Activated CD8-positive, alpha-beta memory T cell treated with anti-CD3 and anti-CD28 coated beads, Interleukin-2, amount 50 U/mL, for 24 hours (primary cell): Measurements from ENCODE around the gene GALNT18.

Source experiments
- DNase-seq: peaks from one replicate; pipeline ENCODE4 v3.0.0-alpha.2; 2020; ENCODE audit errors: extremely low read depth

Gene GALNT18

DNA sequence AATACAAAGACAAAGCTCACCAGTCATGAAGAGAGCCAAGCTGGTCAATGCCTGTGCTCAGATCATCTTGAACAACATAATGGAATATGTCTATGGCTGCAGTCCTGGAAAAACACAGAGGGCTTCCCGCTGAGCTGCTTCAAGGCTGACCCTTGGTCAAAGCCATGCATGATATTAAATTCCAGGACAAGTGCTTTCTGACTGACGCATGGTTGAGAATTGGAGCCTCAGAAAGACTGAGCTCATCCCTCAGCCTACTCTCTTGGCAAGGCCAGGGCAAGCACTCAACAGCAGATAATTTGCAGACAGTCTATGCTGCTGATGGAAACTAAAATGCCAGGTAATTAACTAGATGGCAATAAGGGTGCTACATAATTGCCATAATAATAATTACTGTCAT, 89.2 kb downstream of the GALNT18 start:
- no peak for DNase-seq

DNA sequence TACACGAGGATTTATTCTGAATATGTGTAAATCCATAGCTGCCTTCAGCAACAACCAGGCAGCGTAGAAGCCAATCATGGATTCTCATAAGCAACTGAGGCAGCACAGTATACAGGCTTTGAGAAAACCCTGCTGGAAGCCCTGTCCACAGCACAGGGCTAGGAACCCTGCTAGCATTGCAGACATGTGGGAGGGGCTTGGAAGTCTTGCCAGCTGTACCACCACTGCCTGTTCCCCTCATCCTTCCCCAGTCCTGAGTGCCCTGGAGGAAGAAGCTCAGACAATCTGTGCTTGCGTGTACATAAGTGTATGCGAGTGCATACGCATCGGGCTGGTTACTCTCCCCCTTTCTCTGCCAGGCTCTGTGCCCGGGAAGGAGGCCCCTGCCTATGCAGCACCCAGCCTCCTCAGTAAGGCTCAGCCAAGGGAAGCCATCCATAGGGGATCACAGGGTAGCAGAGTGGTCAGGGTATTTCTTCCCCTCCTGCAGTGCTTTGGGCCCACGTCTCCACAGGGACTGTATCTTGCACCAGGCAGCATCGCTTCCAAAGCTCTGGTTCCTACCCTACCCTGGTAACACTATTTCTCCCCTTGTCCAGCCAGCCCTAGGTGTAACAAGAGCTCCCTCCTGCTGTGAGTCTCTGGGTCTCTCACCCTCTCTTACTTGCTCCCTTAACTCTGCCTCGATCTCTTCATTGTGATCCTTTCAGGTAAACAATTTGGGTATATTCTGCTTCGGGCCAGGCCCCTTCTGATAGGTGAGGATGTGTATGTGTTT, 90.5 kb downstream of the GALNT18 start:
- no peak for DNase-seq

DNA sequence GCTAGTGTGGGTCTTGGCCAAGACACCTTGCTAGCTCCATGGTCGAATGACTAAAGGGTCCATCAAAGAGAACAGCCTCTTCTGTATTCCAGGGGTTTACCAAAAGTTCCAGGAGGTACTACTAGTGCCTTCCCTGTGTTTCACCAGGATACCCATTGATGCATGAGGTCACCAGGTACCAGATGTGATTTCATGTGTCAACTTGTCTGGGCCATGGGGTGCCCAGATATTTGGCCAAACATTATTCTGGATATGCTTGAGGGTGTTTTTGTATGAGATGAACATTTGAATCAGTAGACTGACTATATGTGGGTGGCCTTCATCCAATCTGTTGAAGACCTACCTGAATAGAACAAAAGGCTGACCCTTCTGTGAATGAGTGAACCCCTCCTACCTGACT, 92.8 kb downstream of the GALNT18 start:
- DNase-seq, result no peak

DNA sequence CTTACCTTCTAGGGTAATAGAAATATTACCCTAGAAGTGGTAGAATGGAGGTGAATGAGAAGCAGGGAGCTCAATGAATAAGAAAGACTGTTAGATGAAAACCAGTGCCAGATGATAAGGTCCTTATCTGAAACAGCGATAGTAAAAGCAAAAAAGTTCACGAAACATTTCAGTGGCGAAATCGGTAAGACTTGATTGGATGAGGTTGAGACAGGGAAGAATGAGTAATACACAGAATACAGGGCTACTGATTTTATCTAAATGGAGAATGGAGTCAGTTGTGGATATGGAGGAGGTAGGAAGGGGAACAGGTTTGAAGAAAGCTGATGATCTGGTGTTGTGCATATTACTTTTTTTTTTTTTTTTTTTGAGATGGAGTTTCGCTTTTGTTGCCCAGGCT, 96.5 kb downstream of the GALNT18 start:
- no peak for DNase-seq

DNA sequence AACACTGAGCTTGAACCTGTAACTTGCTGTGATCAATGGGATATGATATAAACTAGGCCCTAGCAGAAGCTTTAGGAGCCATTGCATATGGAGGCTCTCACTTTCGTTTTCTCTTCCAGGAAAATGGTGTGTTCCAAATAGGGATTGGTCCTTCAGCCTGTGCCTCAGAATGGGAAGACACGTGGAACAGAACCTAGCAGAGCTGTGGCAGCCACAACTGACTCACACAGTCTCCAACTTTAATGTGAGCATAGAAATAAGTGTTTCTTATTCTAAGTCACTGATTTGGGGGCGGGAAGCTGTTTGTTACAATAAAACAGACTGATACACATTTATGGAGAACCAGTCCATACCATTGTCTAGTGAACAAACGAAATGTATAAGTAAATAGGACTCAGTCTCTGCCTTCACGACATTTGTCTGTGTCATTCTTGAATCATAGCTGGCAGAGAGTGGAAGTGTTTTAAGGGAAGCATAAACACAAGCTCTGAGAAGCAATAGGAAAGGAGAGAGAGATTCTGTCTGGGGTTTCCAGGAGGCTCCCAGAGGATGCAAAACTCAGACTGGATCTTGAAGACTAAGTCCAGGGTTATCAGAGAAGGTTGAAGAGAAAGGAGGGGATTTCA, 97.3 kb downstream of the GALNT18 start:
- no peak for DNase-seq

DNA sequence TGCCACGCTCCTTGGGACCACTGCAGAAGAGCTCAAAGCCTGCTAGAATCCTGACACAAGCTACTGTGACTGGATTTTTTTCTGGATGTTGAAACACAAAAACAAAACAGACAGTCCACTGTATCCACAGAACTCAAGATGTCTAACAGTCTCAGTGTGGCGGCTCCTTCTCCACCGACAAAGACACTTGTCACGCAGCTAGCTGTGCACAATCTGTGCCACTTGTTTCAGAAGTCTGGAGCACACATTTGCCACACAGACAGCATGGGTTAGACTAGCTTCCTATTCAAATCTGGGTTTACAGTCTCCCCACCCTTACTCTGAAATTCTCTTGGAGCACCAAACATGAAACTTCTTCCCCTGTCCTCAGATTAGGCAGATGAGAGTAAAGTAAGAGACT, 99.2 kb downstream of the GALNT18 start:
- no peak for DNase-seq

DNA sequence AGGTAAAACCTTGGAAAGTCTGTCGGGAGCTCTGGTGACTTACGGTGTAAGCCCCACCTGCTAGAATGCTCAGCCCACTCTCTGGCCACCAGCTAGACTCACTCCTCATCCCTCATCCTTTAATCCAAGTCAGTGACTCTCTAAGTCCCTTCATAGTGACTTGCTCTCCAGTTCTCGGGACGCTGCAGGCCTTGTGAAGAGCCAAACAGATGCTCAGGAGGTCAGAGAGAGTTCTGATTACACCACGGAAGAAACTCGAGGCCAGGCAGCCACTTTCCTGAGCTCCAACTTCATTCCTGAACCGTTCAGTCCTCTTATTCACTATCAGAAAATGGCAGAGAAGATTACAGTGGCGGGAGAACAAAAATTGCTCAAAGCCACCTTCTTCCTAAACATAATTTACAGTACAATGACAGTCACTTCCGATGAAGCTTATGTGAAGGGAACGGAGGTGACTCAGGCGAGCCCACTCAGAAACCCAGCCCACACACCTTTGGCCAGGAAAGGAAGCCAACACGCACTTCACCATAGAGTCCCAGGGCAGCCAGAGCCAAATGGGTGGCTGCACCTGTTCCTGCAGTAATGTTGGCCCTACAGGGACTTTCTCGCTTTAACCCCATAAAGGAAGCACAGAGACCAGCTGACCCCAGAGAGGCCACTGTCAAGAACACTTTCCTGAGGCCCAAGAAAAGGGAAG, 100.4 kb downstream of the GALNT18 start:
- DNase-seq, result no peak

DNA sequence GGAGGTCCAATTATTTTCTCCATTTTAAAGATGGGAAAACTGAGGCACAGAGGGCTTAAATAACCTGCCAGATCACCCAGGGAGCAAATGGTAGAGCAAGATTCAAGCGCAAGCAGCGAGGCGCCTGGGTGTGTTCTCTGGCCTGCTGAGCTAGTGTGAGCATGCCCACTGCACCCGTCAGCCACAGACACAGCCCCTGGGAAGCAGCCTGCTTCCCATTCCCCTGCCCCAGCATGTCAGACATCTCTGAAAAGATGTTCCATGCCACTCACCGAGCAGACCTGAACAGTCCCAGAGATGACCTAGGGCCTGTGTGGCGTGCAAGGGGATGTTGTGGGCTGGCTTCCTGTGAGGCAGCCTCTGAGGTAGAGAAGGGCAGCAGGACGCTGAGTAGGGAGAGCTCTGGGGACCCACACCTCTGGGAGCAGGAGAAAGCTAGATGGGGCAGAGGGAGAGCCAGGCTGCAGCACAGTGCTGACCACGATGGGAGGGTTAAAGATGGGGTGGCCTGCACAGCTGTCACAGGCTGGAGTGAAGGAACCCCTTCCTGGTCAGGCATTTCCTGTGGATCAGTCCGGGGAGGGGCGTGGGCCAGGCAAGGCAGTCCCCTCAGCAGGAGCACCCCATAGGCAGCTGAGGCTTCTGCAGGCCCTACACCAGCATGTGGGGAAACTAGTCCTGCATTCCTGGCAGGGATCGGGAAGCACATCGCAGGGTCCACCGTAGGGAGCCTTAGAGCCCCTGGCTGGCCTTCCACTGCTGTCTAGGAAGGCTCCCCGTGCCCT, 101.4 kb downstream of the GALNT18 start:
- no peak for DNase-seq

DNA sequence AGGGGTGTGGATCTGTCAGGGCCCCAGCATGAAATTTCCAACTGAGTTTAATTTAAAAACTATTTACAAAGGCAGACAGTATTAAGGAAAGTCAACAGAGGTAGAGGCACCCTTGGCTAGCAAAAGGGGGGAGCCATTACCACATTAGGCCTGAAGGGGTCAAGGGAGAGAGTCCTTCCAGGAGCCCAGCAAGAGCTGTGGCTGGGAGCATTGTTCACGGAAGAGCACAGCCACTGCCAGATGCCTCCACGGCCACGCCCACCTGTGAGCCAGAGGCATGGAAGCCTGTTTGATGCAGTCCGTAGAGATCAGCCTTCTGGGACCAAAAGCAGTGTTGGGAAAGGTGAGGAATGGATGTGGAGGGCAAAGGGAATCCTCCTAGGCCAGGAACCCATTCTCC, 102.6 kb downstream of the GALNT18 start:
- DNase-seq, result no peak

DNA sequence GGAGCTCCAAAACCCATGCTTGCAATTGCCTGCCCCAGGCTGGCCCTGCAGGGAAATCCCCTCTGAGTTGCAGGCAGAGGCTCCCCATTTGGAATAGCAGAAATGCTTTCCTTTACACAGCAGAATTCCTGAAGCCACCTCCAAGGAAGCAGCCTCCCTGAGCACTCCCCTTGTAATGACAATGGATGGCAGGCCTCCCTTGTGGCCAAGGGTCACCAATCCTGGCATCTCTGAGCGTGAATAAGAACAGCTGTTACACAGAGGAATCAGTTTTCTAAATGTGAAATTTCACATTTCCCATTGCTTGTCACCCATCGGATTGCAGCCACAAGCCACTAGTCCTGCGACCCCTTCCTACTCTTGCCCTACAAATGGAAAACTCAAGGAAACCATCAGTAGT, 107.6 kb downstream of the GALNT18 start:
- DNase-seq, result no peak

DNA sequence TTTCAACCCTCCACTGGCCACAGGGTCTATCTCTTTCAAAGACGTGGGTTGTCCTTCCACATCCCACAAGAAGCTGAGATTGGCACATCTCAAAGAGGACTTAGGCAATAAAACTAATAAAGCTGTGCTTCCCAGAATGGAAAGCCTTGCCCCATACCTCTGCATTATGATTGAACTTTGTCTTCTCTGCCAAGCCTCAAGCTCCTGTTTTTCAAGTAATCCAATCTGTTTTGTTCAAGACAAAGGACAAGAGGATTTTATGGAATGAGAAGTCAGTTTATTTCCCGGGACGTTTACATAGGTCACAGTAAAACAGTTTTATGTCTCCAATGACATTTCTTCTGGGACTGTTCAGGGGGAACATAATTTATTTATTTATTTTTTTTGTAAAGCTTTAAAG, 108.4 kb downstream of the GALNT18 start:
- no peak for DNase-seq

DNA sequence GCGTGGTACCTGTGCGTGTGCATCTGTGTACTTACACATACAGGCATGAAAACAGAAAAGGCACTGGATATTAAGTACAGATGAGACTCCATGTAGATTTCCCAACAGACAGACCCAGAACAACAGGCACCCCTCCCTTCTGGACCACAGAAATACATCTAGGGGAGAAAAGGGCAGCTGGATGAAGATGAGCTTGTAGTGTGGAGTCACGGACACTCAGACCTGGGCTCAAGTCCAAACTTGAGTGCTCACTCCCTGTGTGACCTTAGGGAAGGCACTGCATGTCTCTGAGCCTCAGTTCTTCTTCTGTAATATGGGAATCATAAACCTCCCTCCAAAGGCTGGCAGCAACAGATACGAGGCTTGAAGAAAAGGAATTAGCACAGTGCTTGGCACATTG, 108.9 kb downstream of the GALNT18 start:
- no peak for DNase-seq

DNA sequence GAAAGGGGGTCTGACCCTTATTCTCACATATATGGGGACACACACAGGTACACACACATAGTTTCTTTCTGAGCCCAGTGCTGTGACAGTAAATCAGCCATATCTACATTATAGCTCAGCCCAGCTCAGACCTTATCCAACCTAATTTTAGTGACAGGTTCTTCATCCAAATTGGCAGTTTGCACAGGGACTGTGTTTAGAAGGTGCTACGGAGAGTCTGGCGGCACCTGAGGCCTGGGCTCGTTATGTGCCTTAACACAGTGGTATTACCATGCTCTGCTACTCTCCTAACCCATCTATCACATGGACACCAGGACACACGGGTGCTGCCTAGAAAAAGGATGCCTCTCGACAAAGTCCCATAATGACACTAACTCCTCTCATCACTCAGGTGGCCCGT, 109.3 kb downstream of the GALNT18 start:
- no peak for DNase-seq

DNA sequence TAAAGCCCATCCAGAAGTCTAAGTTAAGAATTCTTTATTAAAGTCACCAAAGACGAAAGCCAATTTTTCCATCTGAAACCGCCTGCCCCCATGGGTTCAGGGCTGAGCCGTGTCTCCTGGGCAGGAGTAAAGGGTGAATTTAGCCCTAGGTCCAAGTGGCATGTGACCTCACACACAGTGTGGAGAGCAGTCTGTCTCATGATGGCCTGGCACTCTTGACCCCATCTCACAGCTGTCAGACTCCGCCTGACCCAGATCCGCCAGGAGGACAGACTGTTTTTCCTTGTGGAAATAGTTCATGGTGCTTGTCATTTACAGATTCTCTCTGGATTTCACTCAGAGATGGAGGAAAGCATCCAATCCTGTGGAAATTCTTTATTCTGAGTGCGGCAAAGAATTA, 109.7 kb downstream of the GALNT18 start:
- no peak for DNase-seq

DNA sequence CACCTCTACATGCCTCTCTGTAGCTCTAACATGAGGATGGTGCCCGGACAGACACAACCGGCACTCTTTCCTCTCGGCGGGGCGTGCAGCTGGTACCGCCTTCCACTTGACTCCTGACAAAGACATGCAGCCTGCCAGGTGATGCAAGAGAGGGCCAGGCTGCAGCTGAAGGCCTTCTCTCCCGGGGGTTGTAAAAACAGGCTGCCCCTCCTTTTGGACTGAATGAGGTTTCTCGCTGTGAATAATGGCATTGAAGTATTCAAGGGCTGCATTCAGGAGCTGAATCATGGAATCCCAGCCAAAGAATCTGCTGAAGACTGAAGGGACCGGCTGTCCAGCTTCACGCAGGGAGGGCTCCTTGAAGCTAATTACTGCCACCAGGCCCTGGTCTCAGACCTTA, 110.9 kb downstream of the GALNT18 start:
- DNase-seq, result no peak

DNA sequence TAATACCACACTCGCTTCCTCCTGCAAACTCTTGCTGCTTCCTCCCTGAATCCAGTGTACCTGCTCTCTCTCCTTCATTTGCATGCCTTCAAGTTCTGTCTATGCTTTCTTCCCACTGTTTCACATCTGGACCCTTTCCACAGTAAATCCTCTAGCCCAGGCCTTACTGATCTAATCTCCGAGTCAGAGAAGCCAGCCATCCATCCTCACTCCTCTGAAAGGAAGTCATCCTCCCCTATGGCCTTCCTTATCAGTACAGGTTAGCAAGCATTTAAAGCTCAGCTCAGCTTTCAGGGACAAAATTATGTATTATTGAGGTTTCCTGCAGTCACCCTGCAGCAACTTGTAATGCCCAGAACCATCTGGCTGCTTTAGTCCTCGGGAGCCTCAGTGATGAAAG, 116.1 kb downstream of the GALNT18 start:
- no peak for DNase-seq

DNA sequence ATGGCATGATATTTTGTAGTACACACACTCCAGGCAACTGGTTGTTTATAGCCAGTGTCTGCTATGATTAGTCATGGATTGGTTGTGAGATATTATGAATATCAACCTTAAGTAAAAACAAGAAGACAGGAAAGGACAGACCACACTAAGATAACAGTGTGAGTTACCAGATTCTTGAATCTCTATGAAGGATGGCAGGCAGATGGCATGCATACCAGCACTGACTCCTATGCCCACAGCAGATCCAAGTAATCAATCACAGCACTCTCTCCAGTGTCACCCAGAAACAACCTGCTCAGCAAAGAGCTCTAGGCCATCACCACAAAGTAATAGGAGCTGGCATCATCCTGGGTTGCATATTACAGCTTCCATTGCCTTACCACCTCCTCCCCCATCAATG, 116.6 kb downstream of the GALNT18 start:
- DNase-seq, result no peak

DNA sequence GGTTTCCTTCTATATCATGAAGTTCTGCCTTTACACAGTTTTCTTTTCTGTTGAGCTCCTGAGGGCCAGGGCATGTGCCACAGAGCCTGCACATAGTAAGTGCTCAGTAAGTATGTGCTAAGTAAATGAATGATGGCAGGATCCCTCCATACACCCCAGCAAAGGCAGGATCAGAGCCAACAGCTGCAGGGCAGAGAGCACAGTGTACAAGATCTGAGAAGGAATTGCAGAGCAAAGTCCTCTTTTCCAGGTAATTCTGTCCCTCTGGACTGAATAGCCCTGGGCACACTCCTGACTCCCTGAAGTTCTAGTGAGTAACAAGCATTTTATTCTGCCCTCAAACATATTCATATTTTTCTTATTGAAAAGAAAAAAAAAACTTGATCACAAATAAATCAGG, 117.7 kb downstream of the GALNT18 start:
- no peak for DNase-seq

DNA sequence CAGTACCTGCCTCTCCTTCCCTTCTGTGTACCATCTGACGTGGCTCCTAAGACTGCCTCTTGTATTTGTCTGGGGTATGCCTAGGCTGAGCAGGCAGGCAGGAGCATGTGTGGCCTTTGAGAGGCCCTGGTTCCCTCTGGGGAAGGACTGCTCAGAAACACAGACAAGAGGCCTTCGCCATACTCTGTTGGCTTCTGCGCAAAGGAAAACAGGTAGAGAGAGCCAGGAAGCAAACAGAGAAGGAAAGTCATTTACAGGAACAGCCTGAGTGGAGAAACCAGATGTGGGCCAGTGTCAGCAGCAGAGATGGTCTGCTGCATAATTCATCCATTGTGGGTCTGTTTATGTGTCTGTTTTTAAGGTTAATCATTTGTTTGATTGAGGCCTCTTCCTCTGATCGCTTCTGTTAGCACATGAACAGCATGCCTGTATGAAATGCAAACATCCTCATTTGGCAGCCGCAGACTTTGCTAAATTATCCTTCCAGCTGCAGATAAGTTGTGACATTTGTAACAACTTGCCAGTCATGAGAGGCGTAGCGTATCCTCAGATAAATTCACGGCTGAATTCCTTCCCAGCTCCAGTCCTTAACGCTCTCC, 119.4 kb downstream of the GALNT18 start:
- no peak for DNase-seq

DNA sequence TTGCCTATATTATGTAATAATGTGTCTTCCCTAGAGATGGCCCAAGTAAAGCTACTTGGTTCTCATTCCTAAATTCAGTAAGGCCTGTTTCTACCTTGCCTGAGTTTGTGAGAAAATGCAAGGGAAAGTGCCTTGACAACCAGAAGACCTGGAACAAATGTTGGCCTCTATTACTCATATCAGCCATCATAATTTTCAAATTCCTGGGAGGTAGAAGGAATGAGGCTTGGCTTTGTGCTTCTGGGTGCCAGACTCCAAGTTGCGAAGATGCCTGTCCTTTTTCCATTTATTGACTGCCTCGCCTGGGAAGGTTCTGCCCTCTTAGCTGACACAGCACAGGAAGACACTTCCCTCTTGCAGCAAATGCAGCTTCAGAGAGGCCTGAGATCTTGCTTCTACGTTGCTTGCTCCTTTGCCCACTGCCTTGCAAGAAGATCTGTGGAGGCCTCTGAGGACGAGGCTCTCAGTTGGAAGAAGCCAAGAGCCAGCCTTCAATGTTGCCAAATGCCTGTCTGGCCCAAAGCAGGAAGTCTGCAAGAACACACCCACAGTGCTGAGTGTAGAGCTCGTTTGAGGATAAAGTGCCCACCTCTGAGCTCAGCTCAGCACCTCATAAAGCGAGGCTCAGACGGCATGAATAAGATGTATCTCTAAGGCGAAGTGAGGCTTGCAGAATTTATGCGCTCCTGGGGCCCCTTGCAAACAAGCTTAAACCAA, 120.1 kb downstream of the GALNT18 start:
- no peak for DNase-seq

DNA sequence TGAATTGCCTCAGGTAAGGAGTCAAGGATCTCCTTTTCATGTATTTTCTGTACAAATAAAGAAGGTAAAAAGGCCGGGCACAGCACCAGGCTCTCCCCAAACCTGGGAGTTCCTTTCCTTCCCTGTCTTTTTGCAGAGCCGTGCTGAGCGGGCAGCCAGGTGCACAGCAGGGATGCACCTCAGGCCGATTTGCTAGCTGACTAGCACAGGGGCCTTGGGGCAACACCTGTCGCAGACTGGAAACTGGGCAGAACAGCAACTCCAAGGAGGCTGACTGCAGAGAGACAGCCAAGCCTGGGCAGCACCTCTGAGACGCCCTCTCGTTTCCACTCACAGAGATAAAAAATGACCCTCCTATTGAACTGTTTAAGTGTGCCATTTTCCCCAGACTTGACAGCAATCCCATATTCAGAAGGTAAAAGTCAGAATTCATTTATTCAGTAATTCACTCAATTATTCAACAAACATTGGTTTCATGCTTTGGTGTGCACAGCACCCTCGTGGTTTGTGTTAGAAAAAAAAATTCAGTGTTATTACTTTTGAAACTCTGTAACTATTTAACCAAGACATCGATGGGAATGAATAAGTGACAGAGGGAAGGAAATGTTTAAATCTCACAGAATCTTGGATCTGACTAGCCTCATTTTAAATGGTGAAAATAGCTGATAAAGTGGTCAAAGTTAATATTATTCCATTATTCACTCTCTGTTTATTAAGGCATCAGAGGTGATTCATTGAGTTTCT, 120.9 kb downstream of the GALNT18 start:
- no peak for DNase-seq
